ENCODE data around the gene ASAP2. TPM values are rescaled to one million over a fixed set of nuclear protein-coding genes. Genes with fewer than 3 reads are reported as not detected.

Gene ASAP2
- polyA plus RNA-seq, 1 donor (not counting 4 experiments of a cell fraction or from before 2014, with no cell fraction given) = 54.2 TPM

DNA sequence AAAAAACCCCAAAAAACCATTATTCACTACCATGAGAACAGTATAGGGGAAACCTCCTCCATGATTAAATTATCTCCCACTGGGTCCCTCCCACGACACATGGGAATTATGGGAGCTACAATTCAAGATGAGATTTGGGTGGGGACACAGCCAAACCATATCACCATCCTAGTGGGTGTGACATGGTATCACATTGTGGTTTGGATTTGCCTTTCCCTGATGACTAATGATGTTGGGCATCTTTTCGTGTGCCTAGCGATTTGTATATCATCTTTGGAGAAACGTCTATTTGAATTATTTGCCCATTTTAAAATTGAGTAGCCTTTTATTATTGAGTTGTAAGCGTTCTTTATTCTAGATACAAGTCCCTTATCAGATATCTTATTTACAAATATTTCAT lies 8.7 kb upstream of the ASAP2 start:
- no peaks in the 10 kb centered on the region for H3K27me3 ChIP-seq (ENCODE audit: control insufficient read depth, extremely low read depth, insufficient read depth, low read length)
- FAIRE-seq = no peak
- TF ChIP-seq EZH2 (IDR thresholded peaks at IDR 0.05; ENCODE audit: low read length) = no peak
- TF ChIP-seq, protein P1, sequence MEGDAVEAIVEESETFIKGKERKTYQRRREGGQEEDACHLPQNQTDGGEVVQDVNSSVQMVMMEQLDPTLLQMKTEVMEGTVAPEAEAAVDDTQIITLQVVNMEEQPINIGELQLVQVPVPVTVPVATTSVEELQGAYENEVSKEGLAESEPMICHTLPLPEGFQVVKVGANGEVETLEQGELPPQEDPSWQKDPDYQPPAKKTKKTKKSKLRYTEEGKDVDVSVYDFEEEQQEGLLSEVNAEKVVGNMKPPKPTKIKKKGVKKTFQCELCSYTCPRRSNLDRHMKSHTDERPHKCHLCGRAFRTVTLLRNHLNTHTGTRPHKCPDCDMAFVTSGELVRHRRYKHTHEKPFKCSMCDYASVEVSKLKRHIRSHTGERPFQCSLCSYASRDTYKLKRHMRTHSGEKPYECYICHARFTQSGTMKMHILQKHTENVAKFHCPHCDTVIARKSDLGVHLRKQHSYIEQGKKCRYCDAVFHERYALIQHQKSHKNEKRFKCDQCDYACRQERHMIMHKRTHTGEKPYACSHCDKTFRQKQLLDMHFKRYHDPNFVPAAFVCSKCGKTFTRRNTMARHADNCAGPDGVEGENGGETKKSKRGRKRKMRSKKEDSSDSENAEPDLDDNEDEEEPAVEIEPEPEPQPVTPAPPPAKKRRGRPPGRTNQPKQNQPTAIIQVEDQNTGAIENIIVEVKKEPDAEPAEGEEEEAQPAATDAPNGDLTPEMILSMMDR (optimal IDR thresholded peaks at IDR 0.05 in 1 of 3, IDR thresholded peaks at IDR 0.05 in 1 of 3, conservative IDR thresholded peaks at IDR 0.05 in 1 of 3; ENCODE audit: extremely low read depth in 1 of 3, insufficient read depth in 2 of 3, low read length in 3 of 3) = no peak
- no peak overlapping the region for H3K4me3 ChIP-seq (ENCODE audit: control insufficient read depth in 2 of 3, extremely low read depth in 1 of 3, insufficient read depth in 2 of 3, low read depth in 1 of 3, low read length in 3 of 3)
- H3K9ac ChIP-seq (ENCODE audit: control insufficient read depth, extremely low read depth, insufficient read depth, low read length) = no peak overlapping the region
- H3K4me2 ChIP-seq (ENCODE audit: control insufficient read depth, extremely low read depth, insufficient read depth, low read depth, low read length) = no peak overlapping the region
- no peaks in the 10 kb centered on the region for H3K79me2 ChIP-seq (ENCODE audit: control insufficient read depth, insufficient read depth, low read length)
- H3K27ac ChIP-seq (ENCODE audit: control insufficient read depth, insufficient read depth, low read length) = no peak overlapping the region
- peaks cover 3% of the 10 kb centered on the region for H3K4me1 ChIP-seq (ENCODE audit: control insufficient read depth, extremely low read depth, insufficient read depth, low read length)
- H2AFZ ChIP-seq (ENCODE audit: control insufficient read depth, low read length) = no peak overlapping the region
- no peak for DNase-seq (ENCODE audit: low read depth, low spot score)
- H3K9me1 ChIP-seq (ENCODE audit: control insufficient read depth, extremely low read depth, insufficient read depth, low read length) = no peaks in the 10 kb centered on the region
- H4K20me1 ChIP-seq (ENCODE audit: control insufficient read depth, extremely low read depth, insufficient read depth, low read length) = no peaks in the 10 kb centered on the region
- H3K9me3 ChIP-seq (ENCODE audit: control insufficient read depth, low read depth, low read length) = no peaks in the 10 kb centered on the region
- dilution Hi-C loops (cut with MboI; ENCODE audit: extremely low pct_ligation_motif_present, low sequenced_read_pairs) = no loop called here
- no peaks in the 10 kb centered on the region for H3K36me3 ChIP-seq (ENCODE audit: control insufficient read depth in 2 of 2, extremely low read depth in 1 of 2, insufficient read depth in 2 of 2, low read length in 2 of 2)

DNA sequence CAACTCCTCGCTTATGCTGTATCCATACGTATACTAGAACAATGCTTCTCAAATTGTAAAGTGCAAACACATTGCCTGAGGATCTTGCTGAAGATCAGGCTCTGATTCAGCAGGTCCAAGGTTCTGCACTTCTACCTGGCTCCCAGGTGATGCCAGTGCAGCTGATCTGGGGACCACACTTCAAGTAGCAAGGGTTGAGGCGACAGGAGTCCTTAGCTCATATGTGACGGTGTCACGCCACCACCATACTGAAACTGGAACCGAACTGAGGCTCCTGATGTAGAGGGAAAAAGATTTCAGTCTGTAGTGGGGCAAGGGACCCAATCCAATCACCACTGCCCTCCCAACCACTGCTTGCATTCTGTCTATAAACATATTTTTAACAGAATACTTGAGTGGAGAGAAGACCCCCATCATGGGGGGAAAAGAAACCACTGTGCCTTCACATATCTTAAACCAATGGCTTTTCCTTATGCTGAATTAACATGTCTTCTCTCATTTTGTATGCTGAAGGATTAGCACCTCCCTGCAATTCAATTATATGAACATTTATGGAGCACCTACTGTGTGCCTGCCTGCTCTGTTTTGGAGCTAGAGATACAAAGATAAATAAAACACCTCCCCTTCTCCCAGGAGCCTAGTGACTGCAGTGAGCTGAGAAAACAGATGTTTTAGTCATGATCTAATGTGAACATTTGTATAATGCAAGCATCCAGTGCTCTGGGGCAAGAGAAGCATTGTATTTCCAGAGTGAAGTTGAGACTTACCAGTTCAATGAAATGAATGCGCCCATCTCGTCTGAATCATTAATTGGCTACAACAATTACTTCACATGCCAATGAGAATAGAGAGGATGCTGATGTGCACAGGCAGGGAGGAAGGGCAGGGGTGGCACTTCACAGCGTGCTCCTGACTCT lies 6.6 kb upstream of the ASAP2 start:
- peak; percentile 48 for FAIRE-seq
- dilution Hi-C loops (cut with MboI; ENCODE audit: extremely low pct_ligation_motif_present, low sequenced_read_pairs) = no loop called here
- H3K4me1 ChIP-seq (ENCODE audit: control insufficient read depth, extremely low read depth, insufficient read depth, low read length) = peaks cover 3% of the 10 kb centered on the region
- H3K9me1 ChIP-seq (ENCODE audit: control insufficient read depth, extremely low read depth, insufficient read depth, low read length) = no peaks in the 10 kb centered on the region
- H3K27me3 ChIP-seq (ENCODE audit: control insufficient read depth, extremely low read depth, insufficient read depth, low read length) = no peaks in the 10 kb centered on the region
- no peak overlapping the region for H3K4me3 ChIP-seq (ENCODE audit: control insufficient read depth in 2 of 3, extremely low read depth in 1 of 3, insufficient read depth in 2 of 3, low read depth in 1 of 3, low read length in 3 of 3)
- H3K79me2 ChIP-seq (ENCODE audit: control insufficient read depth, insufficient read depth, low read length) = no peaks in the 10 kb centered on the region
- H3K9ac ChIP-seq (ENCODE audit: control insufficient read depth, extremely low read depth, insufficient read depth, low read length) = no peak overlapping the region
- no peak overlapping the region for H2AFZ ChIP-seq (ENCODE audit: control insufficient read depth, low read length)
- H3K27ac ChIP-seq (ENCODE audit: control insufficient read depth, insufficient read depth, low read length) = no peak overlapping the region
- no peaks in the 10 kb centered on the region for H4K20me1 ChIP-seq (ENCODE audit: control insufficient read depth, extremely low read depth, insufficient read depth, low read length)
- TF ChIP-seq EZH2 (IDR thresholded peaks at IDR 0.05; ENCODE audit: low read length) = no peak
- TF ChIP-seq, protein P1 (optimal IDR thresholded peaks at IDR 0.05 in 1 of 3, IDR thresholded peaks at IDR 0.05 in 1 of 3, conservative IDR thresholded peaks at IDR 0.05 in 1 of 3; ENCODE audit: extremely low read depth in 1 of 3, insufficient read depth in 2 of 3, low read length in 3 of 3) = no peak
- no peaks in the 10 kb centered on the region for H3K36me3 ChIP-seq (ENCODE audit: control insufficient read depth in 2 of 2, extremely low read depth in 1 of 2, insufficient read depth in 2 of 2, low read length in 2 of 2)
- H3K4me2 ChIP-seq (ENCODE audit: control insufficient read depth, extremely low read depth, insufficient read depth, low read depth, low read length) = no peak overlapping the region
- no peak for DNase-seq (ENCODE audit: low read depth, low spot score)
- H3K9me3 ChIP-seq (ENCODE audit: control insufficient read depth, low read depth, low read length) = no peaks in the 10 kb centered on the region
